Measurements from ENCODE around the gene FADS6.

FADS6 gene

GRCh38 chr17:74853669-74854068, 39.8 kb downstream of the FADS6 start:
- no peak for DNase-seq (ENCODE audit: low spot score)

- DNase-seq (ENCODE audit: low spot score) = no peak
Observed at GRCh38 chr17:74853048-74853397, 40.4 kb downstream of the FADS6 start.

GRCh38 chr17:74852237-74853047, 41.0 kb downstream of the FADS6 start:
- DNase-seq (ENCODE audit: low spot score) = peak; percentile 36

GRCh38 chr17:74851612-74852236, 41.7 kb downstream of the FADS6 start:
- DNase-seq (ENCODE audit: low spot score) = no peak

- DNase-seq (ENCODE audit: low spot score) = no peak
Observed at GRCh38 chr17:74850914-74851313, 42.5 kb downstream of the FADS6 start.

- no peak for DNase-seq (ENCODE audit: low spot score)
Observed at GRCh38 chr17:74850310-74850709, 43.1 kb downstream of the FADS6 start.

GRCh38 chr17:74848656-74849399, 44.6 kb downstream of the FADS6 start:
- no peak for DNase-seq (ENCODE audit: low spot score)

GRCh38 chr17:74846621-74847020, 46.8 kb downstream of the FADS6 start:
- no peak for DNase-seq (ENCODE audit: low spot score)

DNA sequence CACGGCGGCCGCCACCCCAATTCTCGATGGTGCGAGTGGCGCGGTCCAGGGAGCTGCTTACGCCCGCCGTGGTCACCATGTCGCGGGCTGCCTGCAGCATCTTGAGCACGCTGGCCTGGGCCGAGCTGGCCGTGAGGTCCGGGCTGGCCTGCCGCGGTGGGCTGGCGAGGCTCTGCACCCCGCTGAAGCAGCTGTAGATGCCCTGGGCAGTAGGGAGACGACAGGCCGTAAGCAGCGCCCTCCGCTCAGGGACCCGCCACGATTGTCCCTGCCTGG, 50.1 kb downstream of the FADS6 start:
- DNase-seq (ENCODE audit: low spot score) = no peak

GRCh38 chr17:74842599-74843351, 50.7 kb downstream of the FADS6 start:
- no peak for DNase-seq (ENCODE audit: low spot score)

DNA sequence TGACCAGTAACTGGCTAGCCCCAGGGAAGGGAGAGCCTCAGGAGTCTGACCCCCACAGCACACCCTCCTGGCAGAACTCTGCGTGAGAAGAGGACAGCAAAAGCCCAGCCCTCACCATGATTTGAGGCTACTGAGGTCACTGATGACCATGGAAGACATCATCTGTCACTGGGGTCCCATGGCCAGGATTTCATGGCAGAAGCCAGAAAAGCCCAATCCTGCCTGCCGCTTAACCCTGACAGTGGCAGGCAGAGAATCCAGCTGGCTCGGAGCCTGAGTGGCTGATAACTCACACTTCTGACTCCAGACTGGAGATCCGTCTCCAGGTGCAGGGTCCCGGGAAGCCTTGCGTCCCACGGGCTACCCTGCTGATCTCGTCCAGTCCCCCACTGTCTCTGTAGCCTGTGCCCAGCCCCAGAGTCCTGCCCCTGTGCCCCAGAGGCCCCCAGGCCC, 51.3 kb downstream of the FADS6 start:
- DNase-seq (ENCODE audit: low spot score) = no peak

- peak; percentile 77 for DNase-seq (ENCODE audit: low spot score)
Observed at GRCh38 chr17:74840989-74841666, 52.3 kb downstream of the FADS6 start.

- DNase-seq (ENCODE audit: low spot score) = no peak
Observed at GRCh38 chr17:74839990-74840852, 53.2 kb downstream of the FADS6 start.

- DNase-seq (ENCODE audit: low spot score) = no peak
Observed at GRCh38 chr17:74838274-74838673, 55.2 kb downstream of the FADS6 start.

DNA sequence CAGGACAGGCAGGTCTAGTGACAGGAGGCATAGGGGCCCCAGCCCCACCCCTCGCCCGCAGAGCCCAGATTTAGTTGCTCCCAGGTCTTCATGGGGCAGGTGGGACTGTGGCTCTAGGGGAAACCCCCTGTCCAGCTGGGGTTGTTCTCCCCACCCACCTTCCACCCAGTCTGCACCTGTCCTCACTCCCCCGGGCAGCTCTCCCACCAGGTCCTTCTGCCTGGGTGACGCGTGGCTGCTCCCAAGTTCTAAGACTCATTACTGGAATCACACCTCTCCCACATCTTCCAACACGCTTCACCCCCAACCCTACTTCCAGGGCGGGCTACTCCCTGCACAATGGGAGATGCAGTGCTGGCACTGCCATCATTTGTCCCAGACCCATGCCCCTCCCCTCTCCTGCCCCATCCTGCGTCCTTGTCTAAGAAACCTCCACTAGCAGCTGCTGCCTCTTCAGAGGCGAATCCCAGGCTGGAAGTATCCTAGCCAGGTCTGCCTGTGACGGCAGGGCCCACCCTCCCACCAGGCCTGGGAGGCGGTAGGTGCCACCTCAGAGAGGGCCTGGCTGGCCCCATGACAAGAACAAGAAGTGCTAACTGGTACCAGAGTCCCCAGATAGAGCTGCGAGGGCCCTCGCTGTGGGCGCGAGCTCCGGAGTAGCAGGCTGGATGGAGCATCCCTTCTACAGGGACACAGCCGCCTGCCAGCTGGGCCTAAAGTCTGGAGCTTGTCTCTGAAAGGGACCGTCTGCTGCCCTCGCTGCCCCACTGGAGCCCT, 56.6 kb downstream of the FADS6 start:
- no peak for DNase-seq (ENCODE audit: low spot score)

- no peak for DNase-seq (ENCODE audit: low spot score)
Observed at GRCh38 chr17:74836191-74836590, 57.2 kb downstream of the FADS6 start.

GRCh38 chr17:74833501-74834377, 59.7 kb downstream of the FADS6 start:
- DNase-seq (ENCODE audit: low spot score) = no peak

DNA sequence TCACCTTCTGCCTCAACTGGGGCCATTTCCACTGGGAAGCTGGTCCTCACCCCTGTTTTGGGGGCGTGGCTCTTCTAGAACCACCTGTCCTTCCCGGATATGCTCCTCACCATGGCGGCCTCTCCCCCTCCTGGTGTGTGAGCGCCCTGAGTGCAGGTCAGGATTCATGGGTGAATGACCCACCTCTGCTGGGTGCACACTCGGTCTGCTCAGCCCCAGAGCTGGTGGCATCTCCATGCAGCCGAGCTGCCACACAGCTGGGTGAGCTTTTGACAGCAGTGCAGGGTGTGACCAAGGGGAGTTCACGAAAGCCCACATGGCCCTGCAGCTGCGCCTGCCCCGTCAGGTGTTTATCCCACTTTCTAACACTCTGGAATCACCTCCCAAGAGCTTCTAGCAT, 61.0 kb downstream of the FADS6 start:
- DNase-seq (ENCODE audit: low spot score) = no peak
